Calu3 (cell line): ENCODE data around the gene TNFAIP8. TPM values are rescaled to one million over a fixed set of nuclear protein-coding genes. Genes with fewer than 3 reads are reported as not detected.

Source experiments
- BruUV-seq: library from RNA; stranded (reverse); fragments of 400-500 nt; replicated peaks from 2 replicates; lab custom pipeline; 2021; lab: Mats Ljungman, UMichigan
- CTCF ChIA-PET: fragments of 300-600 bp; sonication (Branson Sonifier 250); formaldehyde crosslinking; loops from one replicate; lab custom pipeline; 2022; ENCODE audit warnings: antibody characterized with exemption; lab: Charles Lee
- DNase-seq: peaks from one replicate; pipeline ENCODE4 v3.0.0; 2022
- H3K27ac Mint-ChIP-seq: one replicate; pipeline ENCODE4 v1.8.0; 2022; ENCODE audit warnings: mixed read lengths; ENCODE audit not compliant: unreplicated experiment
- H3K27me3 Mint-ChIP-seq: one replicate; pipeline ENCODE4 v1.8.0; 2022; ENCODE audit warnings: mixed read lengths; ENCODE audit not compliant: unreplicated experiment
- H3K36me3 Mint-ChIP-seq: one replicate; pipeline ENCODE4 v1.8.0; 2022; ENCODE audit warnings: mild to moderate bottlenecking, moderate library complexity, mixed read lengths; ENCODE audit not compliant: insufficient read depth, unreplicated experiment
- H3K4me1 Mint-ChIP-seq: one replicate; pipeline ENCODE4 v1.8.0; 2022; ENCODE audit warnings: mild to moderate bottlenecking, low read depth, mixed read lengths; ENCODE audit not compliant: unreplicated experiment
- H3K4me3 Mint-ChIP-seq: one replicate; pipeline ENCODE4 v1.8.0; 2022; ENCODE audit warnings: mild to moderate bottlenecking, low read depth, moderate library complexity, mixed read lengths; ENCODE audit not compliant: unreplicated experiment
- H3K9me3 Mint-ChIP-seq: one replicate; pipeline ENCODE4 v1.8.0; 2022; ENCODE audit warnings: low read depth, mixed read lengths; ENCODE audit not compliant: unreplicated experiment
- intact Hi-C: fragments of 100-400 bp; cut with micrococcal nuclease; formaldehyde crosslinking; loops from one replicate; pipeline ENCODE4 v1.10.0; 2022; ENCODE audit not compliant: unreplicated experiment
- total RNA-seq: library from RNA; stranded (reverse); gene quantifications from 2 replicates; pipeline ENCODE4 v1.2.3, GENCODE V29; 2022
- TF ChIP-seq, protein P1 (sequence below): fragments of 200-600 bp; IDR thresholded peaks from one replicate; pipeline ENCODE4 v1.8.0; 2022; ENCODE audit warnings: antibody characterized with exemption; ENCODE audit not compliant: unreplicated experiment

Gene TNFAIP8
- total RNA-seq, 1 experiment from 2014 or later = 30.6 TPM

DNA sequence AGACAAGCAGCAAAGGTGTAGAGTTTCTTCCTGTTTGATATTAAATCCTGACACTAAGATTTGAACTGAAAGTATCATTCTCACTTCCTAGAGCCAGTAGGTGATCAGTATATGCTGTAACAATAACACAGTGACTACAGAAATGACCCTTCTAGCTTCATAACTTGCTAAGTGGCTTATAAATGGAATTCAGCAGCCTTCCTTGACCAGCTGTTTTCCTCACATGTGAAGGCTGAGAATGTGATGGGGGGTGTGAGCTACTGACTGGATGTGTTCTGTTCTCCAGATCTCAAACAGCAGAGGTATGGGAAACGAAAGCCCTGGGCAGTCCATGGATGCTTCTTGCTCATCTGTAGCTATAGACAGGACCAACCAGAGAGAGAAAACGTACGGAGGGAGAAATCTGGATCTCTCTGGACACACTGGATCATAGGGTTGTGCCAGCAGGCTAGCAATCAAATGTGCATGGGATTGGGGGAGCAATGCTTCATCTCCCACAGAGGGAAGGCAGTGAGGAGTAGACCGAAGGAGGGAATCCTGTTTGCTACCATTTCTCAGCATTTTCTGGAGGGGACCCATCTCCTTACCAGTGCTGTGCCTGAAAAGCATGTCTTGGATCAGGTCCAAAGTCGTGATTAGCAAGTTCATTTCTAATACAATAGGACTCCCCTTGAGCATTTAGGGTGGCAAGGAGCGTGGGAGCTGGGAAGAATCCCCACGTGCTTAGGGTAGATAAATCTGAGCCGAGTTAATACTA, 39.4 kb downstream of the TNFAIP8 start:
- intact Hi-C loops = no loop called here
- H3K27me3 Mint-ChIP-seq = no peaks in the 10 kb centered on the region
- H3K9me3 Mint-ChIP-seq = no peaks in the 10 kb centered on the region
- peaks cover 34% of the 10 kb centered on the region for H3K4me1 Mint-ChIP-seq
- BruUV-seq = no TSS peak
- peak overlapping the region; percentile 10 for H3K27ac Mint-ChIP-seq
- TF ChIP-seq, protein P1, sequence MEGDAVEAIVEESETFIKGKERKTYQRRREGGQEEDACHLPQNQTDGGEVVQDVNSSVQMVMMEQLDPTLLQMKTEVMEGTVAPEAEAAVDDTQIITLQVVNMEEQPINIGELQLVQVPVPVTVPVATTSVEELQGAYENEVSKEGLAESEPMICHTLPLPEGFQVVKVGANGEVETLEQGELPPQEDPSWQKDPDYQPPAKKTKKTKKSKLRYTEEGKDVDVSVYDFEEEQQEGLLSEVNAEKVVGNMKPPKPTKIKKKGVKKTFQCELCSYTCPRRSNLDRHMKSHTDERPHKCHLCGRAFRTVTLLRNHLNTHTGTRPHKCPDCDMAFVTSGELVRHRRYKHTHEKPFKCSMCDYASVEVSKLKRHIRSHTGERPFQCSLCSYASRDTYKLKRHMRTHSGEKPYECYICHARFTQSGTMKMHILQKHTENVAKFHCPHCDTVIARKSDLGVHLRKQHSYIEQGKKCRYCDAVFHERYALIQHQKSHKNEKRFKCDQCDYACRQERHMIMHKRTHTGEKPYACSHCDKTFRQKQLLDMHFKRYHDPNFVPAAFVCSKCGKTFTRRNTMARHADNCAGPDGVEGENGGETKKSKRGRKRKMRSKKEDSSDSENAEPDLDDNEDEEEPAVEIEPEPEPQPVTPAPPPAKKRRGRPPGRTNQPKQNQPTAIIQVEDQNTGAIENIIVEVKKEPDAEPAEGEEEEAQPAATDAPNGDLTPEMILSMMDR = no peak
- no peak overlapping the region for H3K4me3 Mint-ChIP-seq
- peaks cover 10% of the 10 kb centered on the region for H3K36me3 Mint-ChIP-seq
- CTCF ChIA-PET = no interaction called here
- no peak for DNase-seq

DNA sequence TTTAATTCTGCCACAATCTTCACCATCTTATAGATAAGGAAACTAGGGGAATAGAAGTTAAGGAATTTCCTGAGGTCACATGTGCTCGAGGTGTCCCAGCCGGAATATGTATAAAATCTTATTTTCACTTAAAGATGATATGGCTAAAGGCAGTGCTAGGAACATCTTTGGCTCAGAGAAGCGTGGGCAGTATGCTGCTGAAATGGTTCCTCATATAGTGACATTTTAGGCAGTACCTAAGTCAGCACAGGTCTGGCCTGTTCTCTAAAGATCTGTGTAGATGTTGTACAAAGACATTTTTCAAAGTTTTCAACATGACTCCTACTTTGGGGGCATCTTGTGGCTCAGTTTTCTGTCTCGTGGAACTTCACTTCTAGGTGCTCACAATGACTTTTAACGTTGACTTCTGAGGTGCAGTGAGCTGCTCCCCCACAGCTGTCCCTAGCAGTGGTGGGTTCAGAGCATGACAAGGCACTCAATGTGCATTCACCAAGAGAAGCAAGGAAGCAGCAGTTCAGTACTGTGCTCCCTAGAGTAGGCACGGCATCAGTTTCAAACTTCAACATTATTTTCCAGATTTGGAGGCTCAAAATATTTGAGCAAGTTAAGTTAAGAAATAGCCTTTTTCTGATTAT, 40.3 kb downstream of the TNFAIP8 start:
- H3K27ac Mint-ChIP-seq = peak overlapping the region; percentile 10
- H3K27me3 Mint-ChIP-seq = no peaks in the 10 kb centered on the region
- H3K9me3 Mint-ChIP-seq = no peaks in the 10 kb centered on the region
- CTCF ChIA-PET = interaction anchor here (0.6 kb wide), 1 partner anchor 1767 kb away, joined by 5 read pairs; no protein-coding TSS in a partner anchor
- no peak overlapping the region for H3K4me3 Mint-ChIP-seq
- H3K36me3 Mint-ChIP-seq = peaks cover 10% of the 10 kb centered on the region
- peaks cover 35% of the 10 kb centered on the region for H3K4me1 Mint-ChIP-seq
- TF ChIP-seq, protein P1 = no peak
- BruUV-seq = no TSS peak
- intact Hi-C loops = loop anchor here (2.0 kb wide), 1 partner anchor 35 kb away; no protein-coding TSS in a partner anchor
- no peak for DNase-seq

DNA sequence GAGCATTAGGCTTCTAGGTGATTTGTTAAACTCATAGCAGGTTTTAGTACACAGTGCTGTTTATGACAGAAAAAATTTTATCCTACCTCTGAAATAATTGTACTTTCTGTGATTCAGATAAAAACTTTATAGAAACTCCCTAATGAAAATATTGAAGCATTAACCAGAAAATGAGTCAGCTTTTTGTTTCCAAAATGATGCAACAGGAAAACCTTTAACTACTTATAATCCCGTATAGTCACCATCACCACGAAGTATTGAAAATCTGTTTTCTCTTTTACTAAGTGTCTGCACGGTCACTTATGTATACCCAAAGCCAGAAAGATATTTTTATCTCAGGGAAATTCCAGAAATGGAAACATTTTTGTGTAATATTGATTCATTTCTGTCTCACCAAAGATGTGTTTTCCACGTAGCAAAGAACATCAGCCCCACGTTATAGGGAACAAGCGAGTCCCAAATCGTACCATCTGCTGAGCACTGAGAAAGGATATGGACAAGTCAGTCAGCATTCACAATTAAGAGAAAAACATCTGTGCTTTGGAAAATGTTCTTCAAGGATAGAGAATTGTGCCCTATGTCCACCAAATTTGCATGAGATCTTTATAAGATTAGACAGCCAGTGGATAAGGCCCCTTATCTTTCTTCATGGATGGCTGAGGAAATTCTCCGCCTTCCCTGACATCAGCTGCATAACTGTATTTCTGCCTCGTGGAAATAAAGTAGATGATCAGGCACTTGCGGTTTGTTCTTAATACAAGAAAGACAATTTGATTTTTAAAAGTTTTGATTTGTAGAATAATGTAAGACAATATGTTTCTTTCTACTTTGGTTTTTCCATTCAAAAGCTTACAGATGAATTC, 41.9 kb downstream of the TNFAIP8 start:
- intact Hi-C loops = loop anchor here (2.0 kb wide), 1 partner anchor 37 kb away; no protein-coding TSS in a partner anchor
- BruUV-seq = no TSS peak
- H3K27ac Mint-ChIP-seq = peak overlapping the region; percentile 78
- CTCF ChIA-PET = interaction anchor here (1.3 to 2.3 kb wide), 2 partner anchors 12 to 13 kb away, joined by 4 to 6 read pairs; no protein-coding TSS in a partner anchor
- DNase-seq = no peak
- peak overlapping the region; percentile 17 for H3K4me3 Mint-ChIP-seq
- H3K27me3 Mint-ChIP-seq = no peaks in the 10 kb centered on the region
- TF ChIP-seq, protein P1 = no peak
- H3K9me3 Mint-ChIP-seq = no peaks in the 10 kb centered on the region
- H3K36me3 Mint-ChIP-seq = peaks cover 10% of the 10 kb centered on the region
- H3K4me1 Mint-ChIP-seq = peaks cover 35% of the 10 kb centered on the region

DNA sequence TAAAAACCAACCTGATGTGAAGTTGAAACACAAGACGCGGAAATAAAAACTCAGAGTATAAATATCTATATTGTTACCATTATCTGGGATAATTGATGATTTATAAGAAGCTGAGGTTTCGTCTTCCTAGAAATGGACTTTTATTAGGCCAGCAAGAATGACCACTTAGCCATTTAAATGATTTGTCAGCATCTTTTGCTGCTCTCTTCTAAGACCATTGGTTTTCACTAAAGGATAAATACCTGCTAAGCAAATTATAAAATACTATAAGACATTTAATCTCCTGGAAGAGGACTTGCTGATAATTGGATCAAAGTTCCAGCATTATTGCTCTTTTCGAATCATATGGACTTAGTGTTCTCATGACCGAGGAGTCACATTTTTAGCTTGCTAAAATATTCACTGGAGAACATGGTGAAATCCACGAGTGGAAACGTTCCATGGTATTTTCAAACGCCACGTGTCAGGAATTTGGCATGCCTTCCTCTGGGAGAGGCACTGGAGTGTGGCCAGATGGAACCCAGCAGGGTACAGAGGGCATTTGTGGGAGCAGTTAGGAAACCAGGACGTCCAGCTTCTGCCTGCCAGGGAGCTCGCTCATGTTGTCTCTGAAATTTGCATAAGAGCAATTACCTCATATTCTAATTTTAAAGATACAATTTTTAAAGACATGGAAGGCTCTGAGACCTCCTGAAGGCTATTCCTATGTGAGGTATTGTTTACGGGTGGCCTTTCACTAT, 43.1 kb downstream of the TNFAIP8 start:
- Mint-ChIP-seq H3K27me3 (no peaks in the 10 kb centered on the region), H3K4me3 (no peak overlapping the region), H3K4me1 (peaks cover 35% of the 10 kb centered on the region), H3K36me3 (peaks cover 10% of the 10 kb centered on the region), H3K9me3 (no peaks in the 10 kb centered on the region), H3K27ac (no peak overlapping the region)
- BruUV-seq = no TSS peak
- TF ChIP-seq, protein P1 = no peak
- no peak for DNase-seq
- CTCF ChIA-PET = interaction anchor here (2.3 kb wide), 1 partner anchor 12 kb away, joined by 6 read pairs; no protein-coding TSS in a partner anchor
- intact Hi-C loops = no loop called here
